HG03457 (cell line): ENCODE data around the gene EXD3.

ENCODE experiments used
- ATAC-seq: cut with Tn5 transposase; IDR thresholded peaks from one replicate; pipeline ENCODE4 v1.9.1; 2021; ENCODE audit warnings: moderate number of reproducible peaks; ENCODE audit not compliant: unreplicated experiment

The EXD3 gene

GRCh38 chr9:137433916-137434431, 11.0 kb upstream of the EXD3 start:
- ATAC-seq = no peak

- no peak for ATAC-seq
Observed at GRCh38 chr9:137433349-137433915, 10.5 kb upstream of the EXD3 start.

GRCh38 chr9:137432687-137433348, 9.9 kb upstream of the EXD3 start:
- ATAC-seq = no peak

- ATAC-seq = no peak
Observed at GRCh38 chr9:137431416-137431931, 8.5 kb upstream of the EXD3 start.

- no peak for ATAC-seq
Observed at GRCh38 chr9:137430723-137431415, 7.9 kb upstream of the EXD3 start.

GRCh38 chr9:137429974-137430722, 7.2 kb upstream of the EXD3 start:
- no peak for ATAC-seq

- no peak for ATAC-seq
Observed at GRCh38 chr9:137429546-137429890, 6.6 kb upstream of the EXD3 start.

GRCh38 chr9:137428841-137429545, 6.0 kb upstream of the EXD3 start:
- ATAC-seq = no peak

- ATAC-seq = no peak
Observed at GRCh38 chr9:137428311-137428630, 5.3 kb upstream of the EXD3 start.

GRCh38 chr9:137427454-137428310, 4.7 kb upstream of the EXD3 start:
- ATAC-seq = no peak

- no peak for ATAC-seq
Observed at GRCh38 chr9:137426018-137426681, 3.2 kb upstream of the EXD3 start.

GRCh38 chr9:137423514-137424291, 741 bp upstream of the EXD3 start:
- ATAC-seq = peak; percentile 5

GRCh38 chr9:137421838-137422603, 941 bp downstream of the EXD3 start:
- ATAC-seq = no peak

- no peak for ATAC-seq
Observed at GRCh38 chr9:137417161-137418021, 5.6 kb downstream of the EXD3 start.

- ATAC-seq = no peak
Observed at GRCh38 chr9:137416563-137417151, 6.3 kb downstream of the EXD3 start.

- no peak for ATAC-seq
Observed at GRCh38 chr9:137416006-137416562, 6.9 kb downstream of the EXD3 start.
